Measurements from ENCODE around the gene NBAS.
"Not testable (repeated sequence)": the region's sequence is repeated elsewhere in the genome, so short reads cannot be mapped to it uniquely, and the experiment has no call there.

Gene NBAS

DNA sequence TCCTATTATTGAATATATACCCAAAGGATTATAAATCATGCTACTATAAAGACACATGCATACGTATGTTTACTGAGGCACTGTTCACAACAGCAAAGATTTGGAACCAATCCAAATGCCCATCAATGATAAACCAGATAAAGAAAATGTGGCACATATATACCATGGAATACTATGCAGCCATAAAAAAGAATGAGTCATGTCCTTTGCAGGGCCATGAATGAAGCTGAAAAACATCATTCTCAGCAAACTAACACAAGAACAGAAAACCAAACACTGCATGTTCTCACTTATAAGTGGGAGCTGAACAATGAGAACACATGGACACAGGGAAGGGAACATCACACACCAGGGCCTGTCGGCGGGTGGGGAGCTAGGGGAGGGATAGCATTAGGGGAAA is 310.2 kb downstream of the NBAS start:
- not testable (repeated sequence) for DNase-seq

DNA sequence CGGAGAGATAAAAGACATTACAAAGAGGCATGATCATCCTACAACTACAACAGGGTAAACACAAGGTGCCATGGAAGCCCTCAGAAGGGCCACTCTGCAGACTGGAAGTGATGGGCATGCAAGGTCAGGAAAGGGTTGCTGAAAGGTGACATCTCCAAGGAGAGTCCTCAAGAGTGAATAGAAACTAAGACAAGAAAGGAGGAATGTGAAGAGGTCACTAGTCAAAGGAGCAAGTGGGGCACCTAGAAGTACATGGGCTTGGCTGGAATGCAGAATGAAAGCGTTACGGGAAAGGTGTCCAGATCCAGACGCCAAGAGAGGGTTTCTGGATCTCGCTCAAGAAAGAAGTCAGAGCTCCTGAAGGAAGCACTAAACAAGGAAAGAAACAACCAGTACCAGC is 314.3 kb downstream of the NBAS start:
- no peak for DNase-seq

DNA sequence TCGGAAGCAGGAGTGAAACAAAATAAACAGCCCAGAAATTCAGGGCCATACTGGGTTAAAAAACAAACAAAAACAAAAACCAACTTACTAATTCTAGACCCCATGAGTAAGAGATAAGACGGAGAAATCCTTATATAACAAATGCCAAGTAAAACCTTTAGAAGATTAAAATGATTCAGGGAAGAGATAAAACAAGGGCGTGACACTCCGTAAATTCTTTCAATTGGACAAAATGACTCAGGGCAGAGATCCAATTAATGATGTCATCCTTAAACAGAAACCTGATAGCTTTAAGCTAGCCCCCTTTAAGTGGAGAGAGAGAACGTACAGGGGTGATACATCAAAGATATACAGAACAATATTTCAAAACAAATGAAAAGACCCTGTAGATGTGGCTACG is 317.4 kb downstream of the NBAS start:
- no peak for DNase-seq

DNA sequence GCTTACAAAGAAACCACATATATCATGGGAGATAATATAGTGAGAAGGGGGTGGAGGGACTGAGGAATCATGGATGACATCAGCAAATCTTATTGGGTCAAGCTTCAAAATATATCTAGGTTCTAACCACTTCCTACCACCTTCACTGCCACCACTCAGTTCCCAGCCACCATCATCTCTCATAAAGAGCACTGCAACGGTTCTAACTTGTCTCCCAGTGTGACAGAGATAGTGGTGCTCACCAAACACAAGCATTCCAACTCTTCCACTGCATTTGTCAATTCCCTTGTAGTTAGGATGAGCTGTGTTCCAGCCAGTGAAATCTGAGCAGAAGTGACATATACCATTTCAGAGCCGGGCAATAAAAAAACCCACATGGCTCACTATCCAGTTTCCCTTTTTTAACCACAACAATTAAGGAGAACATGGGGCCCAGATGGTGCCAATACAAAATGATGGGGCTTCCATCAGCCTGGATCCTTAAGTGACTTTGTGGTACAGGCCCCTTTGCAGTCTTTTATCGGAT is 318.1 kb downstream of the NBAS start:
- DNase-seq: no peak

DNA sequence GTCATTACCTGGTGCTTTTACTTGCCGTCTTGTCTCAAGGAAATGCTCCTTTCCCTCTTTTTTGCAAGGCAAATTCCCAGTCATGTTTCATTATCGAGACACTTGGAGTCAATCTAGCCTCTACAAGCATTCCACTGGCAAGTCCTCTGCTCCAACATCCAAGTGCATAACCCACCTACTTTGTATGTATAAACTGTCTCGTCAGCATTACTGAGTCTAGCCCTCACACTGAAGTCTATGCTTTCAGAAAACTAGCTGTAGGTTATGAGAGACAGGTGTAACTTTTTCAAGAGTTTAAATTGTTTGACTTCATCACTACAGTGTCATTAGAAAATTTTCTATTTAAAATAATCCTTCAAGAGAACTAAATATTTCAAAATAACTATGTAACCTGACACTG is 319.2 kb downstream of the NBAS start:
- no peak for DNase-seq

DNA sequence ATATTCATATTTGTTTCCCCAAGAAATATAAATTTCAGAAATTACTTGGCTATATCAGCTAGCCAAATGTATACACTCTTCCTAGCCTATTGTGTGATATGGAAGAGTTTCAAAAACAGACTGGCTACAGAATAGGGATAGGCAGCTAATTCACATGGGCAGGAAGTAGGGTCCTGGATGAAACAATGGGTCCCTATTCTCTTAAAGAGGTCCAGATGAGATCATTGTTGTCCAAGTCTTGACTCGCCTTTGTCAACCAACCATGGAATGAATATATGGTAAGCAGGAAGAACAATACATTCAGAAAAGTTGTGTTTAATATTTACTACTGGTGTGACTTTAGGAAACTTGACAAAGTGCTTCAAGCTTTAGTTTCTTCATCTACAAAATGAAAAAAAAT is 319.9 kb downstream of the NBAS start:
- DNase-seq: no peak

DNA sequence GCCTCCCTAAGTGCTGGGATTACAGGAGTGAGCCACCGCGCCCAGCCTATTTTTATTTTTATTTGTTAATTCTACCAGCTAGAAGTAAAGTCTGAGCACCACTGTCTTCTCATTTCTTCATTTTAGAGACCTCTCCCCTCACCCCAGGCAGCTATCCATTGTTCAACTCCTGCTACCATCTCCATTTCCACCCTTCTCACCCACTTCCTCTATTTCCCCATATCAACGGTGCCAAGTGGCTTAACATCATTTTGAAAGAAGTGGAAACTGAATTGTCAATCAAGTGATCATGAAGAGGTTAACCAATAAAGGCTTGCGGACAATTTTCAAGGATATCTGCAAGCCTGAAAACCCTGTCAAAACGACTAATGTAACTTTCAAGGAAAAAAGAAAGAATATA is 323.1 kb downstream of the NBAS start:
- no peak for DNase-seq

DNA sequence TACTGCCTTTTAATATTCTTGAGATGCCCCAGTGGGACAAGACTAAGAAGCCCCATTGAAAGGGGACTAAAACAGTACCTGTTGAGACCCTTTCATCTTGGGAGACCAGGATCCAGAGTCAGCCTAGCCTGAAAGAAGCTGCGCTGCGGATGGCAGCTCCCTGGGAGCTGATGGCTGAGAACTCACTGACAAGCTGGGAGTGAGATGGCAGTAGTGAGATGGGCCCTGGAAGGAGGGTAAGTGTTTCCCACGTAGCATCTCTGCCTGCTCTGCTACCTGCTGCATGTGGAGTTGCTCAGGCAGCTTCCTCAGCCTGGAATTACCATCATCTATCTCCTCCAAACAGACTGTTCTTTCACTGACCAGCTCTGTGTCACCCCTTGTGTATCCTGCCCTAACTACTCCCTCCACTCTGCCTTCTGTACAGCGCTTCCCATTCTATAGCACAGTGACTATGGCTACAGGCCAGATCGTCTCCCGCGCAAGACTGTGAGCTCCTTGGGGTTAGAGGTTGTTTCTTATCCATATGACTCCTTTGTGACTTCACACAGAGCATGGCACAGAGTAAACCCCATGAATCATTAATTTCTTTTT is 330.4 kb downstream of the NBAS start:
- DNase-seq: no peak

DNA sequence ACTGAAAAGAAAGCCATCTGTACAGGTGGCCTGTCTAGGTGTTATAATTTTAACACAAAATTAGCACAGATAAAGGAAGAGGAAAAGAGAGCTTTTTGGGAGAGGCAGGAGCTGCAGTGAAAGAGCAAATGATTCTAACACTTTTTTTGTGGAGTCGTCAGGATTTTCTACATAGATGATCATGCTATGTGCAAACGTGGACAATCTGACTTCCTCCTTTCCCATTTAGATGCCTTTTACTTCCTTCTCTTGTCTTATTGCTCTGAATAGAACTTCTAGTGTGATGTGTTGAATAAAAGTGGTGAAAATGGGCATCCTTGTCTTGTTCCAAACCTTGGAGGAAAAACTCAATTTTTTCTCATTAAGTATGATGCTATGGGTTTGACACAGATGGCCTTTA is 334.5 kb downstream of the NBAS start:
- no peak for DNase-seq

DNA sequence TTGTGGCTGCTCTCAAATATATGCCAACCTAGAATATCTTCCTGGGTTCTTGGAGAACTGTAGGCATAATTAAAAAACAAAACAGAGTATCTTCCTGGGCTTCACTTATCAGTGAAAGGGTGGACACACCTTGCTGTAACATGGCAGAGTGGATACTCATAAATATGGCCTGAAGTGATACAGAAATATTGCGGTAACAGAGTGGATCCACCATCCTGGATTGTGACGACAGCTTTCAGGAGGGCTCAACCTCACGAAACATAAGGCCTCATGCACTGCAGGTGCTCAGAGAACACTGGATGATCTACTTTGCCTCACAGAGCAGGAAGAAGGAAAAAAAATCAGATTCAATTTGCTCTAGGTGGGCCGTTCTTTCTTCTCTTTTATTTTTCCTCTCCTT is 336.0 kb downstream of the NBAS start:
- DNase-seq: no peak

DNA sequence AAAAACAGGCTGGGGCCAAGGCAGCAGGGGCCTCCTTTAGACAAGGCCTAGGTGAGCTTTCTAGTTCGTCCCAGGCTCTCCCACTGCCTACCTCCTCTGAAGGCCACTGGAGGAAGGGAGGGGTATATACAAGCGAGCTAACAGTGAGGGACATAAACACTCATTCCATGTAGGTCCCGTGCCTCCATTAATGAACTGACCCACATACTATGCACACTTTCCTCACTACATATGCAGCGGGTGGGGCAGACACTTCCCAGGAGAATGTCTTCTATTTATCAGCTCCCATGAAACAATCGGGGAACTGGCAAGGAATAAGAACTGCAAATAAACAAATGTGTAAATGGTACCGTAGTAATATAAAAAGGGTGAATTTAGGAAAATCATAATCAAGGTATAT is 336.5 kb downstream of the NBAS start:
- no peak for DNase-seq

DNA sequence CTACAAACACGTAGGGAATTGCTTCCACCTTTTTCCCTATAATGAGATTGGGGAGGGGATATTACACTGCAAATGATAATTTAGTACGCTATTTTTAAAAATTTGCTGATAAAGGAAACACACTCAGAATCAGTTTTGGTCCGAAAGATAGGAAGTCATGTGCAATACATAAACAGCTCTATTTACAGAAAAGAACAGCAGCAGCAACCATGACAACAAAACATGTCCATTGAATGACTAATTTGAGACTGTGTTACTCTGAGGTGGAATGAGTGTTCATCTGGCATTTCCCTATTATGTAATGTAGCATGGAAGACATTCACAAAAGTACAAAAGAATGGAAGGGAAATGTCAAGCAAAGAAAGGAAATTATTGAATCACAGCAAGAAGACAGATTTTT is 337.2 kb downstream of the NBAS start:
- no peak for DNase-seq

DNA sequence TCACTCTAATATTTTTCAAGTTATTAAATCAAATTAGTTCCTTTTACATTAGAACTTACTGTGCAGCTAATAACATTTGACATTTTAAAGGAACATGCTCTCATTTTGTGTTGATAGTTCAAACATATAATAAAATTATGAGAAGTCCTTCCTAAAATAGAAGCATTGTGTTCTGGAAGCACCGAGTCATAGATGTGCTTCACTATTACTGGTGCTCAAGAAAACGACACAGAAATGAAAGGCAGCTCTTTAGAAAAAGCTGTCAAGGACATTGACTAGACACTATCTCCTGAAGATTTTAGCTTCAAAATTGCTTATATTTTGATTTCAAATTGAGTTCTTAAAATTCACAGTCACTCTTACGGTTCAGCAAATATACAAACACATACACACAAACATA is 338.3 kb downstream of the NBAS start:
- DNase-seq: no peak

DNA sequence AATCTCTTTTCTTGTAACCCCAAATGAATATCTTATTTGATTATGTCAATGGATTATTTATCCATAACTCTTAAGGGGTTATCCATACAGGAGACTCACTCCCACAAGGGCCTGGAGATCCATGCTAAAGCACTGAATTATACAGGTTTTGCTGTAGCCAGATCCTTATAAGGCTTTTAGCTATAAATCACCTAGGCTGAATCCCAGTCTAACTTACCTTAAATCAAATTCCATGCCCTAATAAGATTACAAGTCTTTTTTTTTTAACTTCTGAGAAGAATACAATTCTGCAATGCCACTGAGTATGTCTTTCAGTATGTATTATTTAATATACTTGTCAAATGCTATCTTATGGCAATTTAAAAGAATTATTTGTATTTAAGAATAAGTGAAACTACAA is 340.5 kb downstream of the NBAS start:
- no peak for DNase-seq

DNA sequence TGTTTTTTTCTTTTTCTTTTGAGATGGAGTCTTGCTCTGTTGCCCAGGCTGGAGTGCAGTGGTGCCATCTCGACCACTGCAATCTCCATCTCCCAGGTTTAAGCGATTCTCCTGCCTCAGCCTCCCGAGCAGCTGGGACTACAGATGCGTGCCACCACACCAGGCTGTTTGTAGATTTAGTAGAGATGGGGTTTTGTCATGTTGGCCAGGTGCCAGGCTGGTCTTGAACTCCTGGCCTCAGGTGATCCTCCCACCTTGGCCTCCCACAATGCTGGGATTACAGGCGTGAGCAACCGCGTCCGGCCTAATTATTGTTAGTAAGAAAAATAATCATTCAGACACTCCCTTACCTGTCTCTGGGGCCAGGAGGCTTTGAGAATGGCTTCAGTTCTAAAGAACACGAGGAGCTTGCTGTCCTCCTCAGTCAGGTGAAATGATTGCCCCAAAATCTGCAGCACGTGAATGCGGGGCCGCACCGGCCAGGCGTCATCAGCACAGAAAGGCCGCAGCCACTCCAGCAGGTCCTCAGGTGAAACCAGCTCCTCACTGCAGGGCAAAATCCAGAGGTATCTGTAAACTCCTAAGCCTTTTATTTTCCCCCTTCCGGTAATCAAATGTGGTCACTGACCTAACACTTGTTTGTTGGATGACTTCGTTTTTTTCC is 342.6 kb downstream of the NBAS start:
- DNase-seq: no peak

DNA sequence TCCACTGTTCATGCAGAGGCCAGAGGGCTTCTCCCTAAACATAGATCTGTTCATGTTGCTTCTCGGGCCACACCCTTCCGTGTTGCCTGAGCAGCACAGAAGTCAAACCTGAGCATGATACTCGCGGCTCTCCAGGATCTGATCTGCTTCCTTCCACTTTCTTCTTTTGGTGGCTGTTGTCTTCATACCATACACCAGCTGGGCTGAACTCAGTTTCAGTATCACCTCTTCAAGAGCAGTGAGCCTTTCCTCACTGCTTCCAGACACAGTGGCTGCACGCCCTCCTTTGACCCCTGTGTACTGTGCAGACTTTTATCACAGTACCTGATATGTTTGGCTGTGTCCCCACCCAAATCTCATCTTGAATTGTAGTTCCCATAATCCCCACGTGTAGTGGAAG is 348.9 kb downstream of the NBAS start:
- DNase-seq: no peak

DNA sequence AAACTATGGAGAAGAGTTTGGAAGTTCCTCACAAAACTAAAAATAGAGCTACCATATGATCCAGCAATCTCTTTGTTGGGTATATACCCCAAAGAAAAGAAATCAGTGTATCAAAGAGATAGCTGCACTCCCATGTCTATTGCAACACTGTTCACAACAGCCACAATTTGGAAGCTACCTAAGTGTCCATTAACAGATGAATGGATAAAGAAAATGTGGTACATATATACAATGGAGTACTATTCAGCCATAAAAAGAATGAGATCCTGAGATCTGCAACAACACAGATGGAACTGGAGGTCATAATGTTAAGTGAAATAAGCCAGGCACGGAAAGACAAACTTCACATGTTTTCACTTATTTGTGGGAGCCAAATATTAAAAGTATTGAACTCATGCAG is 350.6 kb downstream of the NBAS start:
- not testable (repeated sequence) for DNase-seq

DNA sequence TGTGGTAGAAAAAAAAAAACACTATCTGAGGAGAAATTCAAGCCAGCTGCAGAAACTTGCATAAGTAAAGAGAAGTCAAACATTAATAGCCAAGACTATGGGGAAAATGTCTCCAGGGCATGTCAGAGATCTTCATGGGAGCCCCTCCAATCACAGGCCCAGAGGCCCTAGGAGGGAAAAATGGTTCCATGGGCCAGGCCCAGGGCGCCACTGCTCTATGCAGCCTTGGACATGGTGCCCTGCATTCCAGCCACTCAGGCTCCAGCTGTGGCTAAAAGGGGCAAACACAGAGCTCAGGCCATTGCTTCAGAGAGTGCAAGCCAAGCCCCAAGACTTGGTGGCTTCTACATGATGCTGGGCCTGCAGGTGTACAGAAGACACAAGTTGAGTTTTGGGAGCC is 354.7 kb downstream of the NBAS start:
- DNase-seq: no peak

DNA sequence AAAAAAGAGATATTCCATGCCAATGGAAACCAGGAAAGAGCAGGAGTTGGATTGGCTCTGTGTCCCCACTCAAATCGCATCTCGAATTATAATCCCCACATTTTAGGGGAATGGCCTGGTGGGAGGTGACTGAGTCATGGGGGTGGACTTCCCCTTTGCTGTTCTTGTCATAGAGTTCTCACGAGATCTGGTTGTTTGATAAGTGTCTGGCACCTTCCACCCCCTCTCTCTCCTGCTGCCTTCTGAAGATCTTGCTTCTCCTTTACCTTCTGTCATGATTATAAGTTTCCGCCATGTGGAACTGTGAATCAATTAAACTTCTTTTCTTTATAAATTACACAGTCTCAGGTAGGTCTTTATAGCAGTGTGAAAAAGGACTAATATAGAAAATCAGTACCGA is 355.6 kb downstream of the NBAS start:
- no peak for DNase-seq

DNA sequence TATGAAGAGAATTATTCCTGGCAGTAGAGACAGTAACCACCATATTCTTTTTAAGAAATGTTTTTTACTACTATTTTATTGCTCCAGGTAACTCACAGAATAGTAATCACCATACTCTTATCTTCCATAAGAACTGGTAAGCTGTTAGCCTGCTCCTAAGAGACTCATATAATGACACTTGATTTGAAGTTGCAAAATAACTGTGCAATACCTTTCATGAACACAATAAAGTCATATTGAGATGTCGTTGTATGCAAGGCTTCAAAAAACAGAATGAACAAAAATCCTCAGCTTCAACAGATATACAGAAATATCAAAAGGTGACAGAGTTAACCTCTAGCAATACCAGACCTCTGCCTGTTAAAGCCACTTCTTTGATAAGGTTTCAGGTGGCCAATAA is 360.1 kb downstream of the NBAS start:
- no peak for DNase-seq

DNA sequence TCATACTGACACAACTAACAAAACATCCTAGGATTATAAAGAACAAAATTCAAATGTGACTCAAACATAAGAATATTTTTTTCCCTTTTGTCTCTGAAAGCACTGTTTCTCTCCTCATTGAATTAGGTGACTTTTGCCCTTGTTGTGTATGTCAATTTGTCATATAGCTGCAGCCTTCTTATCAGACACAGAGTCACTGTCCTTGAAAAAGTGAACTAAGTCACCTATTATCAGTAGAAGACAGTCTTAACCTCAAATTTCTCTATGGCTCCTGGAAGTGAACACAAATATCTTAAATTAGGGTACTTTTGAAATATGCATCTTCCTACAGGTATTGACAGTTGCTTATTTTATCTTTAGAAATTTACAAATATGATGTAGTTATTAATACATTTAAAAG is 360.6 kb downstream of the NBAS start:
- no peak for DNase-seq

DNA sequence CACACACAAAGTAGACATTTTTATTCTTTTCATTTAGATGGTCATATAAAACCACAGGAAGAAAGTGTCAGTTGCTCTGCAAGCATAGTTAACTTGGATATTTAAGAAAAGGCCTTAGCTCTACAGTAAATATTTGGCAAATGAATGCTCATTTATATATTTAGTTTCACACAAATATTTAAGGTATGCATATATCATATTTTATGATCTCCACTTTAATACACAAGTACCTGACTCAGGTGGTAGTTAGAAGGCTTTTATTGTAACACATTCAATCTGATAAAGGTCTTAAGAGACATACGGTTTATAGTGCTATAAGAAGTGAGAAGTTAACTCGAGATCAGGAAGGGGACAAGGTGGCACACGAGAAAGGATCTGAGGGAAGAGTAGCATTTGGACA is 363.1 kb downstream of the NBAS start:
- DNase-seq: no peak

DNA sequence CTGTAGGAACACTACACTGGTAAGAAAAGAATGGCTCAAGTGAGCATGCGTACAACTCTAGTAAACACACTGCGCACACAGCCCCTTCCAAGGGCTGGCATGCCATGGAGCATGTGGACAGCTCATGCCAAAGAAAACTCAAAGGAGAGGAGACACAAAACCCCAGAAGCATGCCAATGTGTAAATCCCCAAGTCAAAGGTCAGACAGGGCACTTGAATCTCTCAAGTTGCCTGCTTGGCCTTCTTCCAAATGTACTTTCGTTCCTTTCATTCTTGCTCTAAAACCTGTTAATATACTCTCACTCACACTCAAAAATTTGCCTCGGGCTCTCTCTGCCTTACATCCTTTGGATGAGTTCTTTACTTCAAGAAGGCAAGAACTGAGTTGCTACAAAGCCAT is 365.3 kb downstream of the NBAS start:
- DNase-seq: no peak

DNA sequence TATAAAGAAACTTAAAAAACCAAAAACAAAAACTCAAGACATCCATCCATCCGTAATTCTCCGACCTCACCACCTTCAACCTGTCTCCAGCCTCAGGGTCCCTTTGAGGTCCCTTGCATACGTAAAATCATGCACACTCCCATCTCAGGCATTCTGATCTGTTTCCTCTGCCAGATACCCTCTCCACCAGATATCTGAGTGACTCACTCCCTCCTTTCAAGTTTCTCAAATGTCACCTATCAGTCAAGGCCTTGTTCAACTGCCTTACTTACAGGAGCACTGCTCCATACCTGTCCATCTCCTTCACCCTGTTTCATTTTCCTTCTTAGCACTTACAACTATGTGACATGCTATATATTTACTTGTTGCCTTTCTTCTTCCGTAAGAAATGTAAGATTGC is 369.3 kb downstream of the NBAS start:
- DNase-seq: no peak

DNA sequence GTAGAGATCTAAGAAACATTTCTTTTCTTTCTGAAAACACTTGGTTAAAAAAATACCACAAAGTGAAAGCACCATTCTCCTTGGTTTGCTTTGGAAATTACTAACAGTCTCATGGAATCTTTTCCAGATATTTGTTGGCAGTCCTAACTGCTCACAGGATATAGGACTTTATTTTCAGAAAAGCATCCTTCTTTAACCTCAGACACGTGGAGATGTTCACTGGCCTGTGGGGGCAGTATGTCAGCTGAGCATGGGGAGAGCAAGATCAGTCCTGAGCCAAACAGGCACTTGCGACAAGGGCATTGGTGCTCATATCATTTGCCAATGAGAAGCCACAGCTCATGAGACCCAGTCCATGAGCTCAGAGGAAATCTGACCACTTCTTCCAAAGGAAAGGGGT is 371.9 kb downstream of the NBAS start:
- DNase-seq: no peak
